ENCODE results near the gene ACSL1.
"Not testable (repeated sequence)": the region's sequence is repeated elsewhere in the genome, so short reads cannot be mapped to it uniquely, and the experiment has no call there.

The ACSL1 gene

DNA sequence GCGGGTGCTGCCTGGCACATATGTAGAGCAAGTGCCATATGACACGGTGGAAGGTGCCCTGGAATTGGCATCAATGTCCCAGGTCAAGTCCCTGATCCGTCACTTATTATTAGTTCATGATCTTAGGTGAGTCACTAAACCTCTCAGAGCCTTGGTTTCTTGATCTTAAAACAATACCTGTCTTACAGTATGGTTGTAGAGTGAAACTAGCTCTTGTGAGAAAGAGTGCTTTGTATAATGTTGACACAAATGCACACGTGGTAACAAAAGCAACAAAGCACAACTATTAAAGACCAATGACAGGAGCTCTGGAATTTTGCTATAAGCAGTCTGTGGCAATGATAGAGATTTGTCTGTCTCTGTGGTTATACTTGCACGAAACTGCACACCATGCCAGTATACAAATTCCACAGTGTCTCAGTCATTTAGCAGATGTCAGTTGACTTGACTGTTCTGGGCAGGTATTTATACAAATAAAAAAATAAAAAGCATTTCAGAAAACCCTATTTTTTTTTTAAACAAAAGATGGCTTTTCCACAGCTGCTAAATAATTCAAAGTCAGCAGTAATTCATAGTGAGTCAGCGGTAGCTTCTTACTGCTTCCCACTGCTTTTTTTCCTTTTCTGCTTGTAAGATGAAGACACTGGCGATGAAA is 19.7 kb upstream of the ACSL1 start:
- H3K4me3 ChIP-seq = no peak overlapping the region
- peak overlapping the region in 10 of 21 experiments; percentile 3 to 64 (median 18) for H3K27ac ChIP-seq

DNA sequence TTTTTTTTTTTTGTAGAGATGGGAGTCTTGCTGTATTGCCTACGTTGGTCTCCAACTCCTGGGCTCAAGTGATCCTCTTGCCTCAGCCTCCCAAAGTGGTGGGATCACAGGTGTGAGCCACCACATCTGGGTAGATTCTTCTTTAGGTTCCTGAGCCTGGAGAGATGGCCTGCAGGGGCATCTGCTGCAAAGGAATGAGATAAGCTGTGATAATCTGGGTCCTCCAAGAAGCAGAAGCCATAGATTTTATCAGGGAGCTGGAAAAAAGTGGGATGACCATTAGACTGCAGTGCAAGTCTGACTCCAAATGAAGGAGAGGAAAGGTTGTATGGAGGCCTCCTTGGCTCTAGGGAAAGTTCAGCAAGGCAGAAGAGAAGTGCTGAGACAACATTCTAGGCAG is 19.0 kb upstream of the ACSL1 start:
- Histone ChIP-seq H3K4me3 (no peak overlapping the region), H3K27ac (peak overlapping the region in 9 of 21 experiments; percentile 4 to 64 (median 25))

DNA sequence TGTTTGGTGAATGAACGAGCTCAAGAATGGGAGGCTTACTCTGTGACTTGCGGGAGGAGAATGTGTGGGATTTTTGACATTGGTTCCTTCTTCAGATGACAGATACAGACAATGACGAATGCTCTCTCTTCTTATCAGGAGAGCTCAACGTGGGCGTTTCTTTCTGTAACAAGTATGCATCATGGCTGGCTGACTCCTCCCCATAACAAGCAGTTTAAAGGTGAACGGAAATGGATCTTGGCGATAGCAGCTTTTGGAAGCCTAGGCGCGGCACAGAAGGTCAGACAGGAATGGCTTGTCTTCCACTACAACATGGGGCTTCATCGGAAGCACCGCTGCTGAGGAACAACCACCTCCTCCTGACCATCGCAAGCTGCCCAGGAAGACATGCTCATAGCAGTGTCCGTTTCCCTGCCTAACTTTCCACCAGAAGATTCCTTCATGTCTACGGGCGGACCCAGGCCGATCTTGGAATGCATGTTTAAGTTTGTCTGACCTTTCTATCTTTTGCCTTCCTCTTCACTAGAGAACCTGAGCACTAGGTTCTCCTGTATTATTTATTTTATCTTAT is 18.3 kb upstream of the ACSL1 start:
- Histone ChIP-seq H3K4me3 (no peak overlapping the region), H3K27ac (no peak overlapping the region)

DNA sequence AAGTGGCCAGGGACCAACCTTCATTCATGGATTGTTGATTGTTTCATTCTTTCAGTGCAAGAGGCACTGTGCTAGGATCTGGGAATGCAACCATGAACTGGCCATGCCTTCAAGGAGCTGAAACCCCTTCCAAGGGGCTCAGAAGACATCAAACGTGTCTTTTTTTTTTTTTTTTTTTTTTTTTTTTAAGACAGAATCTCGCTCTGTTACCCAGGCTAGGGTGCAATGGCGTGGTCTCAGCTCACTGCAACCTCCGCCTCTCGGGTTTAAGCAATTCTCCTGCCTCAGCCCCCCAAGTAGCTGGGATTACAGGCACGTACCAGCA is 13.3 kb upstream of the ACSL1 start:
- H3K4me3 ChIP-seq, H3K27ac ChIP-seq: not testable (repeated sequence)

DNA sequence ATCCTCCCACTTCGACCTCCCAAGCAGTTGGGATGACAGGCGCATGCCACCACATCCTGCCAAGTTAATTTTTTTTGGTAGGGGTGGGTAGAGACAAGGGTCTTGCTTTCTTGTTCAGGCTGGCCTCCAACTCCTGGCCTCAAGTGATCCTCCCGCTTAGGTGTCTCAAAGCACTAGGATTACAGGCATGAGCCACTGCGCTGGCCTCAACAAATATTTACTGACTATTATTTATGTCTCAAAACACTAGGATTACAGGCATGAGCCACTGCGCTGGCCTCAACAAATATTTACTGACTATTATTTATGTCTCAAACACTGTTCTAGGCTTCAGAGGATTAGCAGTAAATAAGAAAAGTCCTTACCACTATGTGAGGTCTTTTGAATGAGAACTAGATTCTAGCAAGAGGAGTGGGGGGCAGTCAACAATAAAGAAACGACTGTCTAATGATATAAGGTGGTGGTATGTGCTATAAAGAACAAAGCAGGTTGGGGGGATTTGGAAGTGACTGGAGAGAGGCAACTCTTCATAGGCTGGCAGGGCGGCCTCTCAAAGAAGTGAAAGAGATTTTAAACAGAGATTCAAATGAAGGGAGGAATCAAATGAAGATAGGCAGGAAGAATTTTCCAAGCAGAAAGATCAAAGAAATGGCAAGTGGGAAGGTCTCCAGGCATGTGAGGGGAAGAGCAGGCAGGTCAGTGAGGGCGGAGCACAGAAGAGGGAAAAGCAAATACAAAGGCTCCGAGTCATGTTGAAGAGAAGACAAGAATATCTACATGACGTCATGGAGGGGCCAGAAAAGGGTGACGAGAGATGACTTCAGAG is 12.7 kb upstream of the ACSL1 start:
- H3K4me3 ChIP-seq = no peak overlapping the region

DNA sequence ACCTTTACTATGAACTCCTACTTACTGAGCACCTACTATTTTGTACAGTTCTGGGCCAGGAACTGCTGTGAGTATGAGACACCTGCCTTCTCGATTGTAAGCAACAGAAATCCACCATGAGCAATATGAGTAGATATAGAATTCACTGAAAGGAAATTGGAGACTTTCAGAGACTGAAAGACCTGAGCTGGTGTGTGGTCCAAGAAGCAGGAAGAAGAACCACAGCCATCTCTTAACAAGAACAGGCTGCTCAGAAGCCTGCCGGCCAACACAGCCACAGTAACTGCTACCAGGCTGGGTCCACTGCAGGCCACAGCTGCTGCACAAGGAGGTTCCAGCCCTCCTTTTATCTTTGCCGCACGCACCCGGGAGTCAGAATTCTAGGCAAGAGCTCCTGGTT is 10.8 kb upstream of the ACSL1 start:
- Histone ChIP-seq H3K27ac (no peak overlapping the region), H3K4me3 (no peak overlapping the region)

More for the DNA sequence above, 12.7 kb upstream of the ACSL1 start:
- H3K27ac ChIP-seq = no peak overlapping the region

DNA sequence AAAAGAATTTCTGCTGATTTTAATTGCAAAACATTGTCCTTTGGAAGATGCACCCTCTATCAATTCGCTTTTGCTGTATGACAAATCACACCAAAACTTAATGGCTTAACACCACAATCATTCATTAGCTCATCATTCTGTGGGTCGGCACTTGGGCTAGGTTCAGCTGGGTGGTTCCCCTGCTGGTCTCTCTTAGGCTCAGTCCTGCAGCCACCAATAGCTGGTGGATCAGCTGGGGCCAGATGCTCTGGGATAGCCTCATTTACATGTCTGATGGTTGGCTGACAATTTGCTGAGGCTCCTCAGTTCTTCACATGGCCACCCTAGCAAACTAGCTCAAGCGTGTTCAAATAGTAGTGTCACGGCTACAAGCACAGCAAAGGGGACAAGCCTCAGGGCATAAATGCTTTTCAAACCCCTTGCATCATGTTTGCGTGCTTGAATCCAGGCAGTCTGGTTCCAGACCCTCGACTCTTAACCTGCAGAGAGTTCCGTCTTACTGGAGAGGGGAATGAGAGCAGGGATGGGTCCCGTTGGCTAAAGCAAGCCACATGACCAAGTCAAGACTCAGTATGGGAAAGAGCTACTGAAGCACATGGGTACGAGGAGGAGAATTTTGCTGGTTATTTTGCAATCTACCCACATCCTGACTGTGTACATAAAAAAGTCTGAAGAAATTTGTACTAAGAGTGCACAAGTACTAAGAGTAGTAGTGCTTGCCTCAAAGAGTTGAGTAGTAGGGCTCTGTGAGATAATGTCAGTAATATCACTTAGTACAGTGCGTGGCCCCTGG is 7.5 kb upstream of the ACSL1 start:
- H3K27ac ChIP-seq = no peak overlapping the region

DNA sequence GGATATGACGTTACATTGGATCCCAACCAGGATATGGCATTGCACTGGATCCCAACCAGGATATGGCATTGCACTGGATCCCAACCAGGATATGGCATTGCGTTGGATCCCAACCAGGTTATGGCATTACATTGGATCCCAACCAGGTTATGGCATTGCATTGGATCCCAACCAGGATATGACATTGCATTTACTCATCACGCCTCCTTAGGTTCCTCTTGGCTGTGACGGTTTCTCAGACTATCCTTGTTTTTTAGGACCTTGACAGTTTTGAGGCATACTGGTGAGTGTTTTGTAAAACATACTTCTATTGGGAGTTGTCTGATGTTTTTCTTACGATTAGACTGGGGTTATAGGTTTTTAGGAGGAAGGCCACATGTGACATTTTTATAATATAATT is 5.4 kb upstream of the ACSL1 start:
- H3K4me3 ChIP-seq = no peak overlapping the region
- no peak overlapping the region for H3K27ac ChIP-seq

More for the DNA sequence above, 7.5 kb upstream of the ACSL1 start:
- H3K4me3 ChIP-seq = no peak overlapping the region

DNA sequence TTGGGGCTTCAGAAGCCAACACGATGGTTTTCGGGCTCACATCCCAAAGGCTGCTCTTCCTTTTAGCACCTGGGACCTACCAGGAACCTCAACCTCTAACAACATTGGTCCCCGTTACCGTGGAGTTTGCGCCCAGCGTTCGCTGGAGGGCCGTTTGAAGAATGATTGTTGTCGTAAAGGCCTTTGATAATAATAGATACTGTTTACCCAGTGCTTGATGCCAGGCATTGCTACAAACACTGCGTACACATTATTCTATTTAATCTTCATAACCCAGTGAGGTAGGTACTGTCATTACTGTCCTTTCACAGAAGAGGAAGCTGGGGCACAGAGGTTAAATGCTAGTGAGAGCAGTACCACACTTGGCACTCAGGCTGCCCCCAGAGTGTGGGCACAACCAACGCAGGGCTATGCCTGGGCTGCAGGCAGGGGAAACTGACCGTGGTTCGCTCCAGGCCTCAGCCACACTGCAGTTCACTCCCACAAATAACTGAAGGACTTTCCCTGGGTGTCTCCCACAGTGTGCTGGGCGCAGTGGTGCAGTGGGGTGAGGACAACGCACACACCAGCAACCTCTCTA is 1.0 kb upstream of the ACSL1 start:
- Histone ChIP-seq H3K4me3 (peak overlapping the region; percentile 48 to 86 (median 61)), H3K27ac (peak overlapping the region in 20 of 21 experiments; percentile 35 to 87 (median 76))

DNA sequence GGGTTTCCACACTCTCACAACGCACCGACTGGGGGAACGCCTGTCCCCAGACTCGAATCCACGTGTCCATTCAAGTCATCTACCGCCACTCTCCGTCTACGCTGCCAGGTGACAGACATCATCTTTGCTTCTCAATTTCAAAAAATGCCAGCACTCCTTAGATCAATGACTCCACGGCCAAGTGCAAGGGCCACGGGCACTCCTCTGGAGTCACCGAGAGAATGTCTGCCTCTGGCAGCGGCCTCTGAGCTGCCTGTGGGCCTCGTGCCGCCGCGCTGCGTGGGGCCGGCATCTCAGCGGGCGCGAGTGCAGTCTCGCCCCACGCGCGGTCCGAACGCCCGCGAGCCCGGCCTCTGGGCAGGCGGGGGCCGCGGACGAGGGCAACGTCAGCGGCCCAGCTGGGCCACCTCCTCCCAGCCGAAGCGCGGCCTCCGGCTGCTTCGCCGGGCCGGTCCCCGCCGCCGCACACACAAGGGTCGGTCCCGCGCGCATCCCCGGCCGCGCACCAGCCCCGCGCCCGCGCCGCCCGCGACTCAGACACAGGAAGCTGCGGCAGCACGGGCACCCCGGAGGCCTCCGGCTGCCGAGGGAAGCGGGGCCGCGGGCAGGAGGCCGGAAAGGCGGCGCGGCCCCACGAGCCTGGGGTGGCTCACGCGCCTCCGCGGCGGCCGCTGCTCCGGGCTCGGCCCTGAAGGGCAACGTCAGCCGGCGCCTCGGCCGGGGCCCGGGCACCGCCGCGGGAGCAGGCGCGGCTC is 450 bp downstream of the ACSL1 start:
- Histone ChIP-seq H3K27ac (peak overlapping the region in 19 of 21 experiments; percentile 48 to 87 (median 80)), H3K4me3 (peak overlapping the region; percentile 48 to 86 (median 61))

DNA sequence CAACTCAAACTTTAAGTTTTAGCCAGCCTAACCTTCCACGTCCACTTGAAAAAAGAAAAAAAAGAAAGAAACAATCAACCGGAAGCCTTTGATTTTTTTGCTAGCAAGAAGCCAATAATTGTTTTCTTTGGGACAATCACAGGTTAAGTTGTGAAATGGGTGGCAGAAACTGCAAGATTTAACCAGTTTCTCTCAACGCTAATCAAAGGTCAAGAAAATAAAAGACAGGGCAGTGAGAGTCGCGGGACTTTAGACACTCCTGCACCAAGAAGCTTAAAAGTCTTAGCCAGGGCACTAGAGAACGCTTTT is 1.0 kb downstream of the ACSL1 start:
- Histone ChIP-seq H3K27ac (peak overlapping the region in 14 of 21 experiments; percentile 51 to 87 (median 81)), H3K4me3 (peak overlapping the region; percentile 48 to 86 (median 61))

DNA sequence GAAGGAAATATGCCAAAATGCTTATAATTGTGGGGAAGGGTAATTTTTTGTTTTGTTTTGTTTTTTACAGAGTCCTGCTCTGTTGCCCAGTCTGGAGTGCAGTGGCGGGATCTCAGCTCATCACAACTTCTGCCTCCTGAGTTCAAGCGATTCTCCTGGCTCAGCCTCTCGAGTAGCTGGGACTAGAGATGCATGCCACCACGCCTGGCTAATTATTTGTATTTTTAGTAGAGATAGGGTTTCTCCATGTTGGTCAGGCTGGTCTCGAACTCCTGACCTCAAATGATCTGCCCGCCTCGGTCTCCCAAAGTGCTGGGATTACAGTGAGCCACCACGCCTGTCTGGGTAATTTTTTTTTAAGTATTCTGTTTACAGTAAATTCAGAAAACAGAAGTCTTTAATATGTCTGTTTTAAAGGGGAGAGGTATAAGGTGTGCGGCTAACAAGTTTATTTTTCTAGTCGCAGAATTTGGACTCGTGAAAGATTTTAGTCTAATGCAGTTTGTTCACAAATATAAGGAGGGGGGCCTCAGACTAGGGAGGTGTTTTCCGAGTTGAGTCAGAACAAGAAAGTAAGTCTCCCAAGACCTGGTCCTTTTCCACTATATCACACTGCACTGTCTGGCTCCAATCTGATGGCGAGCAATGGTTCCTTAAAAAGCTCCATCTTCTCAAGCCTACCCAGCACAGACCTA is 1.5 kb downstream of the ACSL1 start:
- H3K4me3 ChIP-seq = peak overlapping the region in 6 of 7 experiments; percentile 56 to 86 (median 65)
- peak overlapping the region in 7 of 21 experiments; percentile 51 to 87 (median 83) for H3K27ac ChIP-seq

DNA sequence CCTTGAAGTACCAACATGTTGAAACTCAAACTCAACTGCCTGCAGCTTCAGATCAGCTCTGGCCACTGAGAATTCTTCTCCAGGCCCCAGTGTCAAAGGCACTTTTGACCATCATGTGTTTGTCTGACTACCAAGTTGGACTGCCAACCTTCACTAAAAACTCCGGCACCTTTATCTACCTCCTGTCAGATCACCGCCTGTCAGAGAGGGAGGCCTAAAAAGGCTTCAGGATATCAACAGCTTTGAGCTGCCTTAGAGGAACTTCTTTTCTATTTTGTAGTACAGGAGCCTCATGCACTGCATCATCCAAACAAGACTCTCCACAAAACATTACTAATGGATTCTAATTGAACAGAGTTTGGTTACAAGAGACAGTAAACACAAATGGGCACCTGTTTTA is 2.8 kb downstream of the ACSL1 start:
- H3K4me3 ChIP-seq = no peak overlapping the region
- no peak overlapping the region for H3K27ac ChIP-seq

DNA sequence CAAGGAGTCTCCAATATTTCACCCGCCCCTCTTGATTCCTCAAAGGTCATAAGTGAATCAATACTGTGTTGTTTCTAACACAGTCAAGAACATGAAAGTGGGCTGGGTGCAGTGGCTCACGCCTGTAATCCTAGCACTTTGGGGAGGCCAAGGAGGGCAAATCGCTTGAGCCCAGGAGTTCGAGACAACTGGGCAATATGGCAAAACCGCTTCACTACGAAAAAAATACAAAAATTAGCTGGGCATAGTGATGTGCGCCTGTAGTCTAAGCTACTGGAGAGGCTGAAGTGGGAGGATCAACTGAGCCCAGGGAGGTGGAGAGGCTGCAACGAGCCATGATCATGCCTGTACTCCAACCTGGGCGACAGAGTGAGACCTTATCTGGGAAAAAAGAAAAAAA is 3.4 kb downstream of the ACSL1 start:
- Histone ChIP-seq H3K27ac (no peak overlapping the region), H3K4me3 (no peak overlapping the region)

DNA sequence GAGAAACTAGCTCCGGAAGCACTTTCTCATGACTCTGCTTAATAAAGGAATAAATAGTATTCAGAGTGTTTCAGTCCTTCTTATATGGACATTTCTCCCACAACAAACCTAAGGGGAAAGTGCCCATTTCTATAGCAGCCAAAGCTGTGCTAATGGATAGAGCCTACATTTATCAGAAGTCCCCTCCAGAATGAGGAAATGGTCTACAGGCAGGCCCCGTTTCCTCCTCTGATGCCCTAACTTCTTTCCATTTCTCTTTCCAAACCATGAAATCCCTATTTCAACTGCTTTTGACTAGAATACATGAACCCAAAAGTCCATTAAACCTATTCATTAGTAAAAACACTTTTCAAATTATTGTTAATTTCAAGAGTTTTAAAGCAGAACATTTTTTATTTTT is 4.5 kb downstream of the ACSL1 start:
- H3K27ac ChIP-seq = no peak overlapping the region
- H3K4me3 ChIP-seq = no peak overlapping the region

DNA sequence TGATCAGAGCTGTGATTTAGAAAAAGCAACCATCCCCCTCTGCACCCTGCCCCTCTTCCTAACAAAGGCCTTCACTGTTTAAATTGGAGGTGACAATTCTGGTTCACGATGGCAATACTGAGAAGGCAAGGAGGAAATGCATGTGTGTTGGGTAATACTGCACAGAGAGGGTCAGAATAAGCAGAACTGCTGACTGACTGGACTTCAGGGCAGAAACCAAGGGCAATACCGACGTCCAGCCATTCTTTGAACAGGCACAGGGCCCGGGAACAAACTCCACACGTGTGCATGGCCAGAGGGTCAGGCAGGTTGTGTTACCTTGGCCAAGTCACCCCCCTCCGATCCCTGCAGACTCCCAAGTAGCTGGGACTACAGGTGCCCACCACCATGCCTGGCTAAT is 6.0 kb downstream of the ACSL1 start:
- no peak overlapping the region for H3K4me3 ChIP-seq
- no peak overlapping the region for H3K27ac ChIP-seq

DNA sequence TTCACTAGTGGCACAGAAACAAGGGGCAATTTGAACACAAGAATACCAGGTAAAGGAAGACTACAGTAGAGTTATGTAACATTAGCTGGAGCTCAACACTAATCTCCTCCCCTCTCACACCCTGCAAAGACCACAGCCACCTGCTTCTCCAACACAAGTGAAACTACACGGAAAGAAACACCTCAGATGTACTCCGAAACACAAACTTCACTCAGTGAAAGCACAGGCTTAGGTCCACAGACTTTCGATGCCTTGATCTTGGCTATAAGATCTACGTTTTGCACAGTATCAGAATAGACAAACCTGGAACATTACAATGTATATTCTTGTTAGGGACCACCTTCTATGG is 7.6 kb downstream of the ACSL1 start:
- Histone ChIP-seq H3K4me3 (no peak overlapping the region), H3K27ac (peak overlapping the region in 3 of 21 experiments; percentile 6 to 40 (median 11))

DNA sequence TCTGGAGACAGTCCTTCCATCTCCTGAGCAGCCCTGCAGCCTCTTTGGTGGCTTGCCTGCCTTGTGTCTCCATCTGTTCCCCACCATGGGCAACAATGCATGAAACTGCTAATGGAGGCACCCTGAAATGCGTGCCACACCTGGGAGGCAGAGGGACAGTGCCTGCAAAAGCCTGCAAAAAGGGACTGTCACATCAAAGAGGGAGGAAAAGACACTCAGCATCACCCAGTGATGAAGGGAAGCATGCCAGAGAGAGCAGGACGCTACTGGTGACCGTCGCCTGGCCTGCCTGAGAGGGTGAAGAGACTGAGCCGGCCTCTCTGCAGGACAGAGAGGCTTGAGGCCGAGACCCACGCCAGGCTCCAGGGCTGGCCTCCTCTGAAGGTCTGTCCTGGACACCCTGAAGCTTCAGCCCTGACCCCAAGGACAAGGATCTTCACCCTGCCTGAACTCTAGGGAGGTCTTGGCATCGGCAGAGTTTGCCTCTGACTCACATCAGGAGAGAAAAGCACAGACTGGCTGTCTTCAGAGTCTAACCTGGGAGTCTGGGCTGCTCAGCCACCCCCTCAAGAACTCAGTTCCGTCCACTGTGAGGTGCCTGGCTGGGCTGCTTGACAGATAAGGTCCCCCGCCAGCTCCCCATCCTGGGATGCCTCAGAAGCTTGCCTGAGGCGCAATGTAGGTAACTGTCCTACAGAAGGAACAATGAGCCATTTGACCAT is 8.1 kb downstream of the ACSL1 start:
- peak overlapping the region in 4 of 21 experiments; percentile 6 to 40 (median 16) for H3K27ac ChIP-seq
- no peak overlapping the region for H3K4me3 ChIP-seq
